IMR-90 (cell line): Measurements from ENCODE around the gene SLC44A2.

Experiments used
- BHLHE40 ChIP-seq: fragments of 150-350 bp; IDR thresholded peaks from 2 replicates; pipeline ENCODE4 v1.6.1; 2016; ENCODE audit warnings: mild to moderate bottlenecking, low read depth, low read length
- CEBPB ChIP-seq: IDR thresholded peaks from 2 replicates; pipeline ENCODE4 v1.6.1; 2012; ENCODE audit warnings: low read depth, low read length, improper control_type of control experiment
- CHD1 ChIP-seq: IDR thresholded peaks from 2 replicates; pipeline ENCODE4 v1.6.1; 2012; ENCODE audit warnings: low read depth, low read length, improper control_type of control experiment
- CTCF ChIP-seq: conservative IDR thresholded peaks from 2 replicates; pipeline ENCODE4 v1.5.1; 2012; ENCODE audit warnings: mild to moderate bottlenecking, low read depth, low read length, improper control_type of control experiment
- MAFK ChIP-seq: IDR thresholded peaks from 2 replicates; pipeline ENCODE4 v1.6.1; 2012; ENCODE audit warnings: low read depth, low read length, improper control_type of control experiment
- MAZ ChIP-seq: IDR thresholded peaks from 2 replicates; pipeline ENCODE4 v1.6.1; 2012; ENCODE audit warnings: low read depth, mild to moderate bottlenecking, low read length, improper control_type of control experiment, moderate library complexity, borderline replicate concordance
- MXI1 ChIP-seq: IDR thresholded peaks from 2 replicates; pipeline ENCODE4 v1.6.1; 2012; ENCODE audit warnings: low read depth, mild to moderate bottlenecking, low read length, moderate library complexity, borderline replicate concordance
- POLR2A ChIP-seq: IDR thresholded peaks from 2 replicates; pipeline ENCODE4 v1.6.1; 2012; ENCODE audit warnings: mild to moderate bottlenecking, low read depth, low read length
- RAD21 ChIP-seq: IDR thresholded peaks from 2 replicates; pipeline ENCODE4 v1.6.1; 2012; ENCODE audit warnings: low read length, improper control_type of control experiment
- RFX5 ChIP-seq: IDR thresholded peaks from 2 replicates; pipeline ENCODE4 v1.8.0; 2012; ENCODE audit warnings: low read depth, mild to moderate bottlenecking, low read length, moderate library complexity
- SMC3 ChIP-seq: fragments of 150-350 bp; IDR thresholded peaks from 2 replicates; pipeline ENCODE4 v1.6.1; 2016; ENCODE audit warnings: low read depth, mild to moderate bottlenecking, antibody characterized with exemption, low read length, moderate library complexity
- TF ChIP-seq, protein P1 (sequence below): fragments of 150-350 bp; IDR thresholded peaks from 2 replicates; pipeline ENCODE4 v1.6.1; 2016; ENCODE audit warnings: low read depth, mild to moderate bottlenecking, low read length, moderate library complexity, borderline replicate concordance
- TF ChIP-seq, protein P2 (sequence below): fragments of 150-350 bp; IDR thresholded peaks from 2 replicates; pipeline ENCODE4 v1.6.1; 2017; ENCODE audit warnings: mild to moderate bottlenecking, antibody characterized with exemption, low read length, low read depth

DNA sequence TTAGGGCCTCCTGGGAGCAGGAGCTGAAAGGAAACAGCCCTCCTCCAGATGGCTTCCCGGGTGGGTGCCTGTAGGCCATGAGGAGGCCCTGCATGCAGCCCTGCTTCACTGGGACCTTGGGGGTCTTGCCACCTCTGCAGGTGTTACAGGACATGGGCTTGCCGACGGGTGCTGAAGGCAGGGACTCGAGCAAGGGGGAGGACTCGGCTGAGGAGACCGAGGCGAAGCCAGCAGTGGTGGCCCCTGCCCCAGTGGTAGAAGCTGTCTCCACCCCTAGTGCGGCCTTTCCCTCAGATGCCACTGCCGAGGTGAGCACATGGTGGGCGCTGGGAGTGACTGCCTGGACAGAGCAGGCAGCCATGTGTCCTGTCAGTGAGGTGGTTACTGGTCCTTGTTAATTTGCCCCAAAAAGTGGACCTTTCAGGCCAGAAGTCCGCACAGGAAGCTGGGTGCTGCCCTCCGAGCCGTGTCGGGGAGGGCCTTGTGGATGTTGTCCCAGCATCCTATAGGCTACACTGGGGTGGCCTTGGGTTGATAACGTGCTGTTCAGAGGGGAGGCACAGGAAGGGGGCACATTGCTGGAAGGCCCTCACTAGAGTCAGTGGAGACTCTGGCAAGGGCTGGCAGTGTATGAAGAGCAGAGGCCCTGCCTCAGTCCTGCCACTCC lies 57.2 kb downstream of the SLC44A2 start:
- TF ChIP-seq POLR2A (no peak), CTCF (no peak), MXI1 (no peak), SMC3 (no peak), BHLHE40 (no peak), RAD21 (no peak), MAFK (no peak), MAZ (no peak), CEBPB (no peak), RFX5 (no peak), CHD1 (no peak)
- TF ChIP-seq, protein P1, sequence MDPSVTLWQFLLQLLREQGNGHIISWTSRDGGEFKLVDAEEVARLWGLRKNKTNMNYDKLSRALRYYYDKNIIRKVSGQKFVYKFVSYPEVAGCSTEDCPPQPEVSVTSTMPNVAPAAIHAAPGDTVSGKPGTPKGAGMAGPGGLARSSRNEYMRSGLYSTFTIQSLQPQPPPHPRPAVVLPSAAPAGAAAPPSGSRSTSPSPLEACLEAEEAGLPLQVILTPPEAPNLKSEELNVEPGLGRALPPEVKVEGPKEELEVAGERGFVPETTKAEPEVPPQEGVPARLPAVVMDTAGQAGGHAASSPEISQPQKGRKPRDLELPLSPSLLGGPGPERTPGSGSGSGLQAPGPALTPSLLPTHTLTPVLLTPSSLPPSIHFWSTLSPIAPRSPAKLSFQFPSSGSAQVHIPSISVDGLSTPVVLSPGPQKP: no peak
- TF ChIP-seq, protein P2, sequence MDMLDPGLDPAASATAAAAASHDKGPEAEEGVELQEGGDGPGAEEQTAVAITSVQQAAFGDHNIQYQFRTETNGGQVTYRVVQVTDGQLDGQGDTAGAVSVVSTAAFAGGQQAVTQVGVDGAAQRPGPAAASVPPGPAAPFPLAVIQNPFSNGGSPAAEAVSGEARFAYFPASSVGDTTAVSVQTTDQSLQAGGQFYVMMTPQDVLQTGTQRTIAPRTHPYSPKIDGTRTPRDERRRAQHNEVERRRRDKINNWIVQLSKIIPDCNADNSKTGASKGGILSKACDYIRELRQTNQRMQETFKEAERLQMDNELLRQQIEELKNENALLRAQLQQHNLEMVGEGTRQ: no peak
